Panc1 (cell line): ENCODE results near the gene MGAT1. TPM values are rescaled to one million over a fixed set of nuclear protein-coding genes. Genes with fewer than 3 reads are reported as not detected.

Experiments used
- ATAC-seq: fragments of 200-7000 bp; cut with Tn5 transposase; 2 replicates; pipeline ENCODE4 v1.9.1; 2020; ENCODE audit warnings: mild to moderate bottlenecking, moderate library complexity
- BruUV-seq: library from RNA; stranded (reverse); fragments of 400-500 nt; replicated peaks from 2 replicates; lab custom pipeline; 2021; lab: Mats Ljungman, UMichigan
- CTCF ChIA-PET: fragments of 300-600 bp; sonication (Branson Sonifier 250); formaldehyde crosslinking; loops from one replicate; lab custom pipeline; 2022; ENCODE audit warnings: antibody characterized with exemption; lab: Charles Lee
- POLR2A ChIA-PET: fragments of 300-600 bp; sonication (Branson Sonifier 250); formaldehyde crosslinking; loops from one replicate; lab custom pipeline; 2022; ENCODE audit warnings: antibody characterized with exemption; lab: Charles Lee
- DNase-seq: peaks from one replicate; pipeline ENCODE4 v3.0.0-alpha.2; 2010; ENCODE audit warnings: low read depth, low spot score
- H3K27ac ChIP-seq: 2 replicates; pipeline ENCODE4 v1.5.1; 2011; ENCODE audit warnings: mild to moderate bottlenecking, low read length, inconsistent platforms
- H3K27me3 ChIP-seq: fragments of 200-500 bp; sonication (Bioruptor generic); 2 replicates; pipeline ENCODE4 v1.6.0; 2014; ENCODE audit warnings: low read length, inconsistent platforms; ENCODE audit not compliant: control insufficient read depth, insufficient read depth
- H3K36me3 ChIP-seq: fragments of 200-500 bp; sonication (Bioruptor generic); 2 replicates; pipeline ENCODE4 v1.5.1; 2014; ENCODE audit warnings: inconsistent platforms, mild to moderate bottlenecking, low read length, moderate library complexity; ENCODE audit not compliant: control insufficient read depth, insufficient read depth
- H3K4me1 ChIP-seq: 2 replicates; pipeline ENCODE4 v1.5.1; 2011; ENCODE audit warnings: inconsistent platforms, mild to moderate bottlenecking, low read length, moderate library complexity; ENCODE audit not compliant: control insufficient read depth, insufficient read depth
- H3K4me3 ChIP-seq, 2 experiments: 2 replicates each; pipeline ENCODE4 v1.5.1; 2011 to 2012; ENCODE audit warnings: low read depth in 2 of 2, low read length in 2 of 2, mild to moderate bottlenecking in 2 of 2, inconsistent platforms in 1 of 2, moderate library complexity in 1 of 2
- H3K9me3 ChIP-seq: fragments of 200-500 bp; sonication (Bioruptor generic); 2 replicates; pipeline ENCODE4 v1.5.1; 2014; ENCODE audit warnings: low read depth, mild to moderate bottlenecking, inconsistent platforms, low read length, moderate library complexity; ENCODE audit not compliant: control insufficient read depth, insufficient read depth
- CTCF ChIP-seq: fragments of 450-650 bp; IDR thresholded peaks from 2 replicates; pipeline ENCODE4 v1.5.1; 2017; ENCODE audit warnings: mild to moderate bottlenecking
- POLR2AphosphoS5 ChIP-seq: IDR thresholded peaks from 2 replicates; pipeline ENCODE4 v1.6.1; 2012; ENCODE audit warnings: mild to moderate bottlenecking, low read depth, low read length, moderate library complexity
- REST ChIP-seq, 2 experiments: IDR thresholded peaks; 2 replicates each; pipeline ENCODE4 v1.6.1; 2011 to 2012; ENCODE audit warnings: low read depth in 2 of 2, control low read depth in 1 of 2, low read length in 1 of 2, mild to moderate bottlenecking in 1 of 2, moderate library complexity in 1 of 2; ENCODE audit not compliant: insufficient read depth in 1 of 2
- SIN3A ChIP-seq: IDR thresholded peaks from 2 replicates; pipeline ENCODE4 v1.6.1; 2012; ENCODE audit warnings: low read depth, mild to moderate bottlenecking, low read length, moderate library complexity, borderline replicate concordance; ENCODE audit not compliant: insufficient read depth
- TCF7L2 ChIP-seq: IDR thresholded peaks from 2 replicates; pipeline ENCODE4 v1.6.1; 2011; ENCODE audit warnings: mild to moderate bottlenecking, low read depth, low read length, inconsistent platforms
- in situ Hi-C: cut with HindIII; loops from 2 replicates; pipeline ENCODE4 v1.10.0; 2016; ENCODE audit warnings: low sequenced_read_pairs, low pct_unique_long_range_greater_than_20kb
- intact Hi-C: fragments of 100-400 bp; cut with micrococcal nuclease; formaldehyde crosslinking; loops from one replicate; pipeline ENCODE4 v1.10.0; 2022; ENCODE audit not compliant: unreplicated experiment
- total RNA-seq: library from RNA; stranded (reverse); gene quantifications from one replicate; pipeline ENCODE4 v1.2.1, GENCODE V29; 2021; ENCODE audit not compliant: unreplicated experiment

MGAT1 gene
- total RNA-seq, 1 experiment from 2014 or later = 113 TPM

GRCh38 chr5:180739271-180739670 is 63.3 kb downstream of the MGAT1 start:
- in situ Hi-C loops (no loop called here), intact Hi-C loops (no loop called here)
- CTCF ChIA-PET = no interaction called here
- Histone ChIP-seq H3K27ac (no peak overlapping the region), H3K4me1 (no peaks in the 10 kb centered on the region), H3K9me3 (no peaks in the 10 kb centered on the region), H3K27me3 (peaks cover 44% of the 10 kb centered on the region), H3K4me3 (no peak overlapping the region), H3K36me3 (no peaks in the 10 kb centered on the region)
- TF ChIP-seq SIN3A (no peak), TCF7L2 (no peak), POLR2AphosphoS5 (no peak), CTCF (no peak), REST (IDR thresholded peaks at IDR 0.05; ENCODE audit: insufficient read depth in 1 of 2, low read depth in 2 of 2, low read length in 1 of 2) (no peak)
- POLR2A ChIA-PET = interaction anchor here (0.7 kb wide), 1 partner anchor 53 kb away, joined by 4 read pairs; no protein-coding TSS in a partner anchor
- DNase-seq (no peak), ATAC-seq (no peak)
- no TSS peak for BruUV-seq

- POLR2A ChIA-PET = no interaction called here
- Histone ChIP-seq H3K36me3 (no peaks in the 10 kb centered on the region), H3K4me3 (no peak overlapping the region), H3K27me3 (peaks cover 34% of the 10 kb centered on the region), H3K9me3 (no peaks in the 10 kb centered on the region), H3K4me1 (no peaks in the 10 kb centered on the region), H3K27ac (no peak overlapping the region)
- ATAC-seq (no peak), DNase-seq (no peak)
- in situ Hi-C loops = no loop called here
- TF ChIP-seq POLR2AphosphoS5 (no peak), TCF7L2 (no peak), SIN3A (no peak), CTCF (no peak), REST (IDR thresholded peaks at IDR 0.05; ENCODE audit: insufficient read depth in 1 of 2, low read depth in 2 of 2, low read length in 1 of 2) (no peak)
- no TSS peak for BruUV-seq
- intact Hi-C loops = no loop called here
- CTCF ChIA-PET = no interaction called here
Measured at GRCh38 chr5:180736536-180736935, 66.1 kb downstream of the MGAT1 start.
